HG02678 (cell line): ENCODE data around the gene CDH1.

Experiments
- ATAC-seq: cut with Tn5 transposase; IDR thresholded peaks from one replicate; pipeline ENCODE4 v1.9.1; 2021; ENCODE audit warnings: mild to moderate bottlenecking, moderate library complexity; ENCODE audit not compliant: unreplicated experiment

The CDH1 gene

DNA sequence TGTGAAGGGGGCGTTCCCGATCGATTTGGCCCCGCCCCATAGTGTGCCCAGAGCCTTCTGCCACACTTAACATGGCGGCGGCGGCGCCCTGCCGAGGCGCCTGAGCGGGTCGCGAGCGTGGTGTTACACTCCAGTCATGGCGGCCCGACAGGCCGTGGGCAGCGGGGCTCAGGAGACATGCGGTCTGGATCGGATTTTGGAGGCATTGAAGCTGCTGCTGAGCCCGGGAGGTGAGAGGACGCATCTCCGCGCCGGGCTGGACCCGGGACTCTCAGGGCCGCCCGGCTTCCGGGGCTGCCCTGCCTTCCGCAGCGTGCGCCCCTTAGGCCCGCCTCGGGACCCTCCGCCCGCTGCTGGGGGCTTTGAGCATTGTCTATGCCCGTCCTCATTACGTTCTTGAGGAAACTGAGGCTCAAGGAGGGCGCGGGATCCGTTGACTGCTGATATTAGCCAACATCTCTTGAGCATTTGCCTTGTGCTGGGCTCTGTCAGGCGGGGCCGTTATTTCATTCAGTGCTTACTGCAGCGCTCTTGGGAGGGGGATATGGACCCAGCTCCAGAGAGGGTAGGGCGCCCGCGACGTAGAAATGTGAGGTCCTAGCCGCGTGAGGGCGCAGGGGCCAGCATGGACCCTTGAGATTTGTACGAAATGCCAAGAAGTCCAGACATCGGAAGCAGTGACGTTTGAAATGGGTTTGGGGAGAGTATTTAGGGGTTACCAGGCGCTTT lies 106.6 kb downstream of the CDH1 start, which contains the start of gene TANGO6:
Gene TANGO6 (plus strand): TSS at position 50 of the 729 bp plus-strand sequence. CDS start 87 bp downstream, at position 137.
- peak; percentile 93 for ATAC-seq

- peak; percentile 11 for ATAC-seq
Observed at GRCh38 chr16:68844211-68844564, 107.1 kb downstream of the CDH1 start.

GRCh38 chr16:68848786-68849185 lies 111.7 kb downstream of the CDH1 start:
- ATAC-seq = no peak

- ATAC-seq = no peak
Observed at GRCh38 chr16:68850481-68850880, 113.4 kb downstream of the CDH1 start.

- ATAC-seq = no peak
Observed at GRCh38 chr16:68851601-68852000, 114.5 kb downstream of the CDH1 start.

- no peak for ATAC-seq
Observed at GRCh38 chr16:68857479-68857878, 120.4 kb downstream of the CDH1 start.

DNA sequence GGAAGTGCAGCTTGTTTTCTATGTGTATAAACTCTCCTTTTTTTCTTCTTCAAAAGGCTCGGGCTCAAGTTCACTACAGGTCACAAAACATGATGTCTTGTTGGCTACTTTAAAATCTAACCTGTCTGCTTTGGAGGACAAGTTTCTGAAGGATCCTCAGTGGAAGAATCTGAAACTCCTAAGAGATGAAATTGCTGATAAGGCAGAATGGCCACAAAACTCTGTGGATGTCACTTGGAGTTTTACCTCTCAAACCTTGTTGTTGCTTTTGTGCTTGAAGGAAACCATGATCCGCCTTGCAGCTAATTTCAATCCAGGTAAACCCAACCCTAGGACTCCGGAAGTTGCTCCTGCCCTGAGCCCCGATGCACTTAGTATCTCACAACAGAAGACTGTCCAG lies 122.7 kb downstream of the CDH1 start:
- no peak for ATAC-seq

- ATAC-seq = no peak
Observed at GRCh38 chr16:68860978-68861892, 124.1 kb downstream of the CDH1 start.

- no peak for ATAC-seq
Observed at GRCh38 chr16:68866933-68867332, 129.8 kb downstream of the CDH1 start.

GRCh38 chr16:68869492-68870088 lies 132.5 kb downstream of the CDH1 start:
- no peak for ATAC-seq

DNA sequence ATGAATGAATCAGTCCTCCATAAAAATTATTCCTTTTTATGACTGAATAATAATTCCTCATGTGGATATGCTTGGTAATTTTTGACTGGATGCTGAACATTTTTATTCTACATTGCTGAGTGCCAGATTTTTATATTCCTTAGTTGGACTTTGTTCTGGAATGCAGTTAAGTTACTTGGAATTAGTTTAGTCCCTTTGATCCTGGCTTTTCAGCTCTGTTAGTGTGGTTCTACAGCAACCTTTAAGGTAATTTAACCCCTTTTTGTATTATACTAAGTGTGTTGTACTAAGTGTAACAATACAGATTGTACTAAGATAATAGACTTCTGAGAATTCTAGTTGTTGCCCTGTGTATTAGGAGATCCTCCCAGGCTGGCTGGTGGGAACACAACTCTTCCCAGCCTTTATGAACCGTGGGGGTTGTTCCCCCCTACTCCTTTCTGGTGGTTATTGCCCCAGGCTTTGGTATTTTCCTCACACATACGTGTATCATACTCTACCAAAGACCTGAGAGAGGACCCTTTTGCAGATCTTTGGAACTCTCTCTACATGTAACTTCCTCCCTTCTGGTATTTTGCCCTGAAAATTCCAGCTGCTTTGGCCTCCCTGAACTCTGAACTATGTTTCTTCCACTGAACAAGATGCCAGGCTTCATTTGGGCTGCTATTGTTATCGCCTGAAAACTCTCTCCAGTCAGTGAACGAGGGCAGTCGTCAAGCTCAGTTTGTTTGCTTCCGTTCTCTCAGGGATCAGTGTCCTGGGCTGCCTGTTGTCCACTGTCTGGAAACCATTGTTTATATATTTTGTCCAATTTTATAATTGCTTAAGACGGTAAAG lies 136.8 kb downstream of the CDH1 start:
- ATAC-seq = no peak

- no peak for ATAC-seq
Observed at GRCh38 chr16:68875871-68876270, 138.8 kb downstream of the CDH1 start.

DNA sequence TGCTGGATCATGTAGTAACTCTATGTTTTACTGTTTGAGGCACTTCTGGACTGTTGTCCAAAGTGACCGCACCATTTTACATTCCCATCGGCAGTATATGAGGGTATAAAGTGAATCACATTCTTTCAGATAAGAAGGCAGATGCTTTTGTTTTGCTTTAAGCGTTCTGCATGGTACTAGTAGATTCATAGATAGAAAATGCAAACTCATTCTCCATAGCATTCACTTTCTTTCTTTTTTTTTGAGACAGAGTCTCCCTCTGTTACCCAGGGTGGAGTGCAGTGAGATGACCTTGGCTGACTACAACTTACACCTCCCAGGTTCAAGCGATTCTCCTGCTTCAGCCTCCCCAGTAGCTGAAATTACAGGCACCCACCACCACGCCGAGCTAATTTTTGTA lies 146.6 kb downstream of the CDH1 start:
- ATAC-seq = no peak

- ATAC-seq = no peak
Observed at GRCh38 chr16:68884401-68884800, 147.3 kb downstream of the CDH1 start.
